GM12801 (cell line): Measurements from ENCODE around the gene RIN2.

ENCODE experiments used
- CTCF ChIP-seq: IDR thresholded peaks from one replicate; pipeline ENCODE4 v1.5.1; 2011; ENCODE audit warnings: control low read depth; ENCODE audit not compliant: insufficient read length; ENCODE audit errors: extremely low read depth

The RIN2 gene

GRCh38 chr20:19787366-19787765 is 29.3 kb downstream of the RIN2 start:
- TF ChIP-seq CTCF, result no peak

DNA sequence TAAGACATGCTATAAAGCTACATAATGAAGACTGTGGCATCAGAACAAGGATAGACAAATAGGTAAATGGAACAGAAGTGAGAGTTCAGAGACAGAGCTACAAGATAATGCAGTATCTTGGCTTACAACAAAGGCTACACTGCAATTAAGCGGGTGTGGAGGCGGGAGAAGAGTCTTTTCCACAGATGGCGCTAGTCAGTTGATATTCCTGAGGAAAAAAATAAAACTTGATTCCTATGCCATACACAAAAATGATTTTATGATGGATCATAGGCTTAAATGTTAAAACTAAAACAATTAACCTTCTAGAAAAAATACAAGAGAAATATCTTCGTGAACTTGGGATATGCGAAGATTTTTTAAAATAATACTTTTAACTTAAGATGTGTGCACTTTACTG is 31.0 kb downstream of the RIN2 start:
- TF ChIP-seq CTCF, result no peak

- TF ChIP-seq CTCF, result no peak
Measured at GRCh38 chr20:19789446-19789845, 31.4 kb downstream of the RIN2 start.

DNA sequence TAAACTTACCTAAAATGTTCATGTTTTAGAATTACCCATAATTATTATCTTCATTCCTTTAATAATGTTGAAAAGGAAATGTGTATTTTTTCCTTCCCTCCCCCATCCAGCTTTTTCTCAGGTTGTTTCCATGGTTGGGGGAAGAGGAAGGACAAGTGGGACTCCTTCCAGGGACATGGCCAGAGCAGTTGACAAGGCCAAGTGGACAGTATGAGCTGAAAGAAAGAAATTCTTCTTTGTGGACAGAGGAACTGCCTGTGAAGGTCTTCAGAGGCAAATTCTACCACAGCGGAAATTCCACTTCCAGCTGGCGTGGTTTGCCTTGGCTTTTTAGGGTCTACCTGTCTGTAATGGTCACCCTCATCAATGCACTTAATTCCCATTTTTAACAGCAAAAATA is 33.8 kb downstream of the RIN2 start:
- no peak for TF ChIP-seq CTCF

DNA sequence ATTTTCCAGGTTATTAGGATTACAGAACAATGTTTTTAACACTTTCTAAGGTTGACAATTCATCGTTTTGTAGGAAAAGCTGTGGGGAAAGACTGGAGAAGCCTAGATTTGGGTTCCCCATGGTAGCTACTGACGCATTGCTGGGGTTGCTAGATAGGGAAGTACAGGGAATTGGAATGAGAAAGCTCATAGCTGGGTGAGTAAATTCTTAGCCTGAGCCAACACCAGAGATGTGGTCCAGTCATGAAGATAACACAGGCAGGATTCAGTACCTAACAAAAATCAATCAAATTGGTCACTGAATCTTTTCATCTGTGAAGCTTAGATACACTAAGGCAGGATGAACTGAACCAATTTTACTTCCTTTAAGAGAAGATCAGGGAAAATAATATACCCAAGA is 35.7 kb downstream of the RIN2 start:
- TF ChIP-seq CTCF, result no peak

DNA sequence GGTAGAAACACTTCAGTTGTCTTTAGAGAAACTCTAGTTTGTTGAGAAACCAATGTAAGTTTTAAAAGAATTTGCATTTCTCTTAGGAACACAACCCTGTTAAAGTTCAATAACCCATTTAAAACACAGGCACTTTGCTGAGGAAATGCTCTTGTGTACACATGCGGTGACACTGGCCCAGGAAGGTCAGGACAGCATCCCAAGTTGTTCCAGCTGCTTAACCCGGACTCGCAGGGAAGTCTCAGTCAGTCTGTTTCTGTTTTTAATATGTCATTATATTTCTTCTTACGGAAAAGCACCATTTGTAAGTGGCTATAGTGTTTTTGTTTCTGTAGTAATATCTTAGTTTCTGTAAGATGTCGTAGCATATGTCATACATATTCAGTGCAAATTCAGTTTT is 36.9 kb downstream of the RIN2 start:
- no peak for TF ChIP-seq CTCF

- no peak for TF ChIP-seq CTCF
Measured at GRCh38 chr20:19799325-19799724, 41.3 kb downstream of the RIN2 start.

GRCh38 chr20:19802099-19802491 is 44.0 kb downstream of the RIN2 start:
- no peak for TF ChIP-seq CTCF
